AG08396 (cell line): ENCODE results near the gene EMP2.
"Not testable (repeated sequence)": the region's sequence is repeated elsewhere in the genome, so short reads cannot be mapped to it uniquely, and the experiment has no call there.

ENCODE experiments used
- DNase-seq: peaks from one replicate; pipeline ENCODE4 v3.0.0; 2012; ENCODE audit warnings: low spot score, mixed read lengths

The EMP2 gene

GRCh38 chr16:10579965-10580882 lies at the start of gene EMP2:
TSS of gene EMP2 (minus strand) at chr16:10580598. CDS start at chr16:10547617, 32,981 bp downstream.
- DNase-seq, result peak; percentile 96

GRCh38 chr16:10629592-10629963 lies 49.2 kb upstream of the EMP2 start:
- no peak for DNase-seq

- DNase-seq, result no peak
Measured at GRCh38 chr16:10625595-10626357, 45.4 kb upstream of the EMP2 start.

- DNase-seq, result no peak
Measured at GRCh38 chr16:10624527-10624926, 44.1 kb upstream of the EMP2 start.

- no peak for DNase-seq
Measured at GRCh38 chr16:10623059-10623458, 42.7 kb upstream of the EMP2 start.

GRCh38 chr16:10622036-10622921 lies 41.9 kb upstream of the EMP2 start:
- no peak for DNase-seq

GRCh38 chr16:10621216-10621949 lies 41.0 kb upstream of the EMP2 start:
- DNase-seq, result not testable (repeated sequence)

- DNase-seq, result no peak
Measured at GRCh38 chr16:10620120-10620519, 39.7 kb upstream of the EMP2 start.

GRCh38 chr16:10619271-10619849 lies 39.0 kb upstream of the EMP2 start:
- no peak for DNase-seq

- DNase-seq, result no peak
Measured at GRCh38 chr16:10618710-10619209, 38.4 kb upstream of the EMP2 start.

- no peak for DNase-seq
Measured at GRCh38 chr16:10617662-10618420, 37.4 kb upstream of the EMP2 start.

- peak; percentile 76 for DNase-seq
Measured at GRCh38 chr16:10616756-10617640, 36.6 kb upstream of the EMP2 start.

GRCh38 chr16:10616419-10616755 lies 36.0 kb upstream of the EMP2 start:
- DNase-seq, result no peak

GRCh38 chr16:10614685-10615084 lies 34.3 kb upstream of the EMP2 start:
- no peak for DNase-seq

- DNase-seq, result no peak
Measured at GRCh38 chr16:10613785-10614485, 33.5 kb upstream of the EMP2 start.

- DNase-seq, result no peak
Measured at GRCh38 chr16:10612649-10613179, 32.3 kb upstream of the EMP2 start.

GRCh38 chr16:10611825-10612342 lies 31.5 kb upstream of the EMP2 start:
- DNase-seq, result no peak
